WTC11 (cell line): ENCODE data around the gene TUBA4B. TPM values are rescaled to one million over a fixed set of nuclear protein-coding genes. Genes with fewer than 3 reads are reported as not detected.
A peak's percentile ranks its signal among the peaks of the same experiment; 100 is the strongest.

ENCODE experiments used
- ATAC-seq: fragments of 200-7000 bp; cut with Tn5 transposase; 2 replicates; pipeline ENCODE4 v1.10.0; 2021; ENCODE audit warnings: mild to moderate bottlenecking, moderate library complexity
- CTCF ChIA-PET: fragments of 300-600 bp; sonication (Branson Sonifier 250); formaldehyde crosslinking; loops from one replicate; lab custom pipeline; 2021; ENCODE audit warnings: antibody characterized with exemption; lab: Charles Lee
- POLR2A ChIA-PET: fragments of 350-600 bp; sonication (Branson Sonifier 250); formaldehyde crosslinking; loops from one replicate; lab custom pipeline; 2021; ENCODE audit warnings: antibody characterized with exemption; lab: Charles Lee
- DNase-seq: peaks from one replicate; pipeline ENCODE4 v3.0.0; 2021; ENCODE audit warnings: low spot score
- H3K27ac Mint-ChIP-seq: 2 replicates; pipeline ENCODE4 v1.8.0; 2021; ENCODE audit warnings: mixed read lengths
- H3K27me3 Mint-ChIP-seq: 2 replicates; pipeline ENCODE4 v1.8.0; 2021; ENCODE audit warnings: low read depth, mild to moderate bottlenecking, moderate library complexity, mixed read lengths
- H3K36me3 Mint-ChIP-seq: 2 replicates; pipeline ENCODE4 v1.8.0; 2021; ENCODE audit warnings: mixed read lengths
- H3K4me1 Mint-ChIP-seq: 2 replicates; pipeline ENCODE4 v1.8.0; 2022; ENCODE audit warnings: mixed read lengths
- H3K4me3 Mint-ChIP-seq: 2 replicates; pipeline ENCODE4 v1.8.0; 2021; ENCODE audit warnings: mild to moderate bottlenecking, moderate library complexity, mixed read lengths
- H3K9me3 Mint-ChIP-seq: 2 replicates; pipeline ENCODE4 v1.8.0; 2021; ENCODE audit warnings: mixed read lengths
- ATF1 ChIP-seq: sonication (generic); formaldehyde crosslinking; IDR thresholded peaks from 2 replicates; pipeline ENCODE4 v1.8.1; 2023; ENCODE audit warnings: mild to moderate bottlenecking, moderate library complexity, missing genetic modification reagents
- CDX4 ChIP-seq: fragments of 250-450 bp; sonication (Bioruptor Pico); IDR thresholded peaks from 2 replicates; pipeline ENCODE4 v1.9.0; 2021; ENCODE audit warnings: moderate library complexity, mild to moderate bottlenecking, inconsistent platforms, borderline replicate concordance
- E2F1 ChIP-seq: sonication (generic); formaldehyde crosslinking; IDR thresholded peaks from 2 replicates; pipeline ENCODE4 v1.8.0; 2022; ENCODE audit warnings: mild to moderate bottlenecking, missing genetic modification reagents
- ESRRA ChIP-seq: sonication (generic); formaldehyde crosslinking; IDR thresholded peaks from 2 replicates; pipeline ENCODE4 v1.8.1; 2022; ENCODE audit warnings: mild to moderate bottlenecking, missing genetic modification reagents, borderline replicate concordance
- ETV6 ChIP-seq: sonication (generic); formaldehyde crosslinking; IDR thresholded peaks from 2 replicates; pipeline ENCODE4 v1.8.1; 2022; ENCODE audit warnings: mild to moderate bottlenecking, missing genetic modification reagents
- FOXK1 ChIP-seq: sonication (generic); formaldehyde crosslinking; IDR thresholded peaks from 2 replicates; pipeline ENCODE4 v1.8.0; 2022; ENCODE audit warnings: mild to moderate bottlenecking, moderate library complexity, missing genetic modification reagents
- GTF2I ChIP-seq: fragments of 250-450 bp; sonication (Bioruptor Pico); conservative IDR thresholded peaks from 2 replicates; pipeline ENCODE4 v1.4.0; 2021; ENCODE audit warnings: mild to moderate bottlenecking
- IRF2 ChIP-seq: sonication (generic); formaldehyde crosslinking; IDR thresholded peaks from 2 replicates; pipeline ENCODE4 v1.8.0; 2022; ENCODE audit warnings: low read depth, missing genetic modification reagents, borderline replicate concordance
- JAZF1 ChIP-seq: fragments of 250-450 bp; sonication (Bioruptor Pico); IDR thresholded peaks from 2 replicates; pipeline ENCODE4 v1.9.0; 2021; ENCODE audit warnings: moderate library complexity, mild to moderate bottlenecking, inconsistent platforms
- MYBL2 ChIP-seq: sonication (generic); formaldehyde crosslinking; IDR thresholded peaks from 2 replicates; pipeline ENCODE4 v1.8.1; 2023; ENCODE audit warnings: mild to moderate bottlenecking, moderate library complexity, missing genetic modification reagents
- NFATC4 ChIP-seq: fragments of 250-450 bp; sonication (Bioruptor Pico); IDR thresholded peaks from 2 replicates; pipeline ENCODE4 v1.9.0; 2021; ENCODE audit warnings: mild to moderate bottlenecking
- PREB ChIP-seq: sonication (generic); formaldehyde crosslinking; IDR thresholded peaks from 2 replicates; pipeline ENCODE4 v1.8.1; 2022; ENCODE audit warnings: mild to moderate bottlenecking, missing genetic modification reagents, moderate library complexity, borderline replicate concordance
- SOX15 ChIP-seq: fragments of 250-450 bp; sonication (Bioruptor Pico); IDR thresholded peaks from 2 replicates; pipeline ENCODE4 v1.9.0; 2021; ENCODE audit warnings: mild to moderate bottlenecking
- ZBTB21 ChIP-seq: sonication (generic); formaldehyde crosslinking; IDR thresholded peaks from 2 replicates; pipeline ENCODE4 v1.8.1; 2023; ENCODE audit warnings: mild to moderate bottlenecking, missing genetic modification reagents, borderline replicate concordance
- ZNF121 ChIP-seq: sonication (generic); formaldehyde crosslinking; IDR thresholded peaks from 2 replicates; pipeline ENCODE4 v1.8.0; 2023; ENCODE audit warnings: missing genetic modification reagents
- ZNF138 ChIP-seq: sonication (generic); formaldehyde crosslinking; conservative IDR thresholded peaks from 2 replicates; pipeline ENCODE4 v1.8.1; 2022; ENCODE audit warnings: mild to moderate bottlenecking, moderate library complexity, missing genetic modification reagents
- ZNF232 ChIP-seq: sonication (generic); formaldehyde crosslinking; IDR thresholded peaks from 2 replicates; pipeline ENCODE4 v1.8.0; 2022; ENCODE audit warnings: mild to moderate bottlenecking, missing genetic modification reagents
- ZNF396 ChIP-seq: fragments of 250-450 bp; sonication (Bioruptor Pico); IDR thresholded peaks from 2 replicates; pipeline ENCODE4 v1.8.0; 2021; ENCODE audit warnings: mild to moderate bottlenecking, moderate library complexity, borderline replicate concordance
- ZSCAN18 ChIP-seq: fragments of 250-450 bp; sonication (Bioruptor Pico); IDR thresholded peaks from 2 replicates; pipeline ENCODE4 v2.1.2; 2022; ENCODE audit warnings: mild to moderate bottlenecking, moderate library complexity
- total RNA-seq: library from RNA; stranded (reverse); gene quantifications from 3 replicates; pipeline ENCODE4 v1.2.3, GENCODE V29; 2021
- TF ChIP-seq, protein P1 (sequence below): sonication (generic); formaldehyde crosslinking; IDR thresholded peaks from 2 replicates; pipeline ENCODE4 v1.8.1; 2023; ENCODE audit warnings: mild to moderate bottlenecking, missing genetic modification reagents
- TF ChIP-seq, protein P2 (sequence below): sonication (generic); formaldehyde crosslinking; IDR thresholded peaks from 2 replicates; pipeline ENCODE4 v1.8.1; 2022; ENCODE audit warnings: mild to moderate bottlenecking, moderate library complexity, missing genetic modification reagents
- TF ChIP-seq, protein P3 (sequence below): fragments of 250-450 bp; sonication (Bioruptor Pico); IDR thresholded peaks from 2 replicates; pipeline ENCODE4 v1.9.0; 2021; ENCODE audit warnings: mild to moderate bottlenecking
- TF ChIP-seq, protein P4 (sequence below): fragments of 250-450 bp; sonication (Bioruptor Pico); conservative IDR thresholded peaks from 2 replicates; pipeline ENCODE4 v1.9.0; 2021; ENCODE audit warnings: mild to moderate bottlenecking

Gene TUBA4B
- total RNA-seq, 1 experiment from 2014 or later = 0.20 TPM

- H3K27me3 Mint-ChIP-seq = no peaks in the 10 kb centered on the region
- H3K4me3 Mint-ChIP-seq = no peak overlapping the region
- H3K9me3 Mint-ChIP-seq = no peaks in the 10 kb centered on the region
- H3K4me1 Mint-ChIP-seq = peaks cover 25% of the 10 kb centered on the region
- DNase-seq (no peak), ATAC-seq (no peak)
- H3K27ac Mint-ChIP-seq = no peak overlapping the region
- TF ChIP-seq, protein P1, sequence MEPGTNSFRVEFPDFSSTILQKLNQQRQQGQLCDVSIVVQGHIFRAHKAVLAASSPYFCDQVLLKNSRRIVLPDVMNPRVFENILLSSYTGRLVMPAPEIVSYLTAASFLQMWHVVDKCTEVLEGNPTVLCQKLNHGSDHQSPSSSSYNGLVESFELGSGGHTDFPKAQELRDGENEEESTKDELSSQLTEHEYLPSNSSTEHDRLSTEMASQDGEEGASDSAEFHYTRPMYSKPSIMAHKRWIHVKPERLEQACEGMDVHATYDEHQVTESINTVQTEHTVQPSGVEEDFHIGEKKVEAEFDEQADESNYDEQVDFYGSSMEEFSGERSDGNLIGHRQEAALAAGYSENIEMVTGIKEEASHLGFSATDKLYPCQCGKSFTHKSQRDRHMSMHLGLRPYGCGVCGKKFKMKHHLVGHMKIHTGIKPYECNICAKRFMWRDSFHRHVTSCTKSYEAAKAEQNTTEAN (CRISPR knock-in tag) = no peak
- TF ChIP-seq NFATC4 (CRISPR knock-in tag) (no peak), ZNF232 (no peak), JAZF1 (CRISPR knock-in tag) (no peak), ATF1 (CRISPR knock-in tag) (no peak), CDX4 (CRISPR knock-in tag) (no peak), ETV6 (CRISPR knock-in tag) (no peak), ZBTB21 (CRISPR knock-in tag) (no peak), PREB (CRISPR knock-in tag) (no peak), ZNF396 (CRISPR knock-in tag) (no peak), ZSCAN18 (CRISPR knock-in tag) (no peak), SOX15 (CRISPR knock-in tag) (no peak)
- peaks cover 49% of the 10 kb centered on the region for H3K36me3 Mint-ChIP-seq
- POLR2A ChIA-PET = interaction anchor here (0.6 kb wide), 1 partner anchor 64 kb away, joined by 3 read pairs; no protein-coding TSS in a partner anchor
- CTCF ChIA-PET = no interaction called here
These were observed 38.3 kb upstream of the TUBA4B start for GRCh38 chr2:219214786-219215185.

GRCh38 chr2:219215871-219216534, 37.0 kb upstream of the TUBA4B start:
- Mint-ChIP-seq H3K27ac (no peak overlapping the region; the same call in 1 of the 2 replicates), H3K4me3 (no peak overlapping the region), H3K36me3 (peaks cover 43% of the 10 kb centered on the region), H3K9me3 (no peaks in the 10 kb centered on the region), H3K4me1 (peaks cover 25% of the 10 kb centered on the region), H3K27me3 (no peaks in the 10 kb centered on the region)
- TF ChIP-seq IRF2 = no peak
- TF ChIP-seq MYBL2 (CRISPR knock-in tag) = no peak
- TF ChIP-seq FOXK1 (CRISPR knock-in tag) = no peak
- no peak for TF ChIP-seq ZNF138 (CRISPR knock-in tag)
- TF ChIP-seq SOX15 (CRISPR knock-in tag) = no peak
- TF ChIP-seq, protein P2, sequence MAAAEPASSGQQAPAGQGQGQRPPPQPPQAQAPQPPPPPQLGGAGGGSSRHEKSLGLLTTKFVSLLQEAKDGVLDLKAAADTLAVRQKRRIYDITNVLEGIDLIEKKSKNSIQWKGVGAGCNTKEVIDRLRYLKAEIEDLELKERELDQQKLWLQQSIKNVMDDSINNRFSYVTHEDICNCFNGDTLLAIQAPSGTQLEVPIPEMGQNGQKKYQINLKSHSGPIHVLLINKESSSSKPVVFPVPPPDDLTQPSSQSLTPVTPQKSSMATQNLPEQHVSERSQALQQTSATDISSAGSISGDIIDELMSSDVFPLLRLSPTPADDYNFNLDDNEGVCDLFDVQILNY (CRISPR knock-in tag) = no peak
- TF ChIP-seq ZSCAN18 (CRISPR knock-in tag) = no peak
- TF ChIP-seq GTF2I (CRISPR knock-in tag) = no peak
- no peak for TF ChIP-seq E2F1 (CRISPR knock-in tag)
- TF ChIP-seq, protein P3, sequence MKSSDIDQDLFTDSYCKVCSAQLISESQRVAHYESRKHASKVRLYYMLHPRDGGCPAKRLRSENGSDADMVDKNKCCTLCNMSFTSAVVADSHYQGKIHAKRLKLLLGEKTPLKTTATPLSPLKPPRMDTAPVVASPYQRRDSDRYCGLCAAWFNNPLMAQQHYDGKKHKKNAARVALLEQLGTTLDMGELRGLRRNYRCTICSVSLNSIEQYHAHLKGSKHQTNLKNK (CRISPR knock-in tag) = no peak
- TF ChIP-seq ESRRA (CRISPR knock-in tag) = no peak
- no peak for TF ChIP-seq ZNF121 (CRISPR knock-in tag)
- TF ChIP-seq, protein P4, sequence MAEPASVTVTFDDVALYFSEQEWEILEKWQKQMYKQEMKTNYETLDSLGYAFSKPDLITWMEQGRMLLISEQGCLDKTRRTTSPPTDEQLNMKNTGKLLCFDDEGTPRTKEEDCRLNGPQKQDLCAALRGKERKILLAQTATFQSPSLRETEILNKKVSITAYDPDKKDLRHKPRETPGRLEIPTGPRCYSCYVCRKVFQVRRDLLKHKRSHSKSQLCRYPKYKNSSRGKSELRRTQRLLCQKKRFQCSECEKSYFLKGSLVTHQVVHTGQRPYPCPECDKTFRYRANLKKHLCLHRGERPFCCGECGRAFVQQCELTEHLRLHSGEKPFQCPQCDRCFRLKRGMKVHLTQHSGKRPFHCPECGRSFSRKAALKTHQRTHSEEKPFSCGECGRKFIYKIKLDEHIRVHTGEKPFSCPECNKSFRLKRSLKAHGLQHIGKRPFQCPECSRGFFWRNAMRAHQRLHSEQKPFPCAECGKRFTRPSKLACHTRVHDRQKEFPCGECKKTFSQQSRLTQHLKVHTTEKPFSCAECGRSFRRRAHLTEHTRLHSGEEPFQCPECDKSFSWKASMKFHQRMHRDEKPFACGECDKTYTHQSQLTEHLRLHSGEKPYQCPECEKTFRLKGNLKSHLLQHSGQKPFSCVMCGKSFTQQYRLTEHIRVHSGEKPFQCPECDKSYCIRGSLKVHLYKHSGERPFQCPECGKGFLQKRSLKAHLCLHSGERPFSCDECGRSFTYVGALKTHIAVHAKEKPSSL (CRISPR knock-in tag) = no peak
- DNase-seq (peak; percentile 27), ATAC-seq (peak; percentile 10)
- ChIA-PET CTCF (interaction anchor here (0.9 to 1.4 kb wide), 4 partner anchors 79 to 314 kb away, joined by 3 to 4 read pairs (median 3); no protein-coding TSS in a partner anchor), POLR2A (interaction anchor here (0.7 kb wide), 1 partner anchor 79 kb away, joined by 3 read pairs; no protein-coding TSS in a partner anchor)
